ENCODE results near the gene SHTN1. TPM values are rescaled to one million over a fixed set of nuclear protein-coding genes. Genes with fewer than 3 reads are reported as not detected.
A peak's percentile ranks its signal among the peaks of the same experiment; 100 is the strongest.

The SHTN1 gene
- total and polyA plus RNA-seq, 2 donors (not counting 1 experiment from before 2014, with no cell fraction given) = 0.06 to 0.34 TPM

DNA sequence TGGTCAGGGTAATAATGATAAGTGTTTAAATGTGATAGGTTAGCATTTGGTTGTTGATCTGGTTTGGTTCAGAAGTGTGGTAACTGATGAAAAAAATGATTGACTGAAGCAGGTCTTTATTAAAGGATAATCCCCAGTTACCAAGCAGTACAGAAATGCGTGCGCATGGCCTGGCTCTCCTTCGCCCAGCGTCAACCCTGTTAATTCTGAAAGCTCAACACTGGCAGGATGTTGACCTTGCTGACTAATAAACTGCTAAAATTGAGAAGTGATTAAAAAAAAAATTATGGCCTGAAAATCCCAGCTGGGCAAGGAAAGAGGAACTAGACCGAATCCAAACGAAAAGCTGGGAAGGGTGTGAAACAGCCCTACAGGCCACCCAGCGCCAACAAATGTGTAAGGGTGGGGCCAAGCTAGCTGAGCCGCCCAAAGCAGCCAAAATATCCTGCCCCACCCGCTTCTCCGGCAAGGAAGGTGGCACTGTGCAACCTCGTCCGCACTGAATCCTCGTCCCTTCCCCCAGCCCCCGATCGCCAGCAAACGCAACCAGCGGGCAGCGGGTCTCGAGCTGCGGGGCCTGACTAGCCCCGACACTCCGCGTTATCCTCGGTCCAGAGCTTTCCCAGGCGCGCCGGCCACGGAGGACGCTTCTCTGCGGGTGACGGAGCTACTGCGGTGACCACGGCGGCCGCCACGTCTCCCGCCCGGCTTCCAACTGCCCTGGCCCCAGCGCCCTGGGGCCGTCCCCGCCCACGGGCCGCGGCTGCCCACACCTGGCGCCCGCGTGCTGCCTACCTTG is 561 bp downstream of the SHTN1 start:
- H3K27ac ChIP-seq (ENCODE audit: low read length in 2 of 2) = no peak overlapping the region
- peak overlapping the region; percentile 72 for H2AFZ ChIP-seq (ENCODE audit: insufficient read depth, low read depth, low read length, poor library complexity, severe bottlenecking)
- H3K9ac ChIP-seq (ENCODE audit: low read length) = peak overlapping the region; percentile 53
- 5% methylated on average over 47 of the region's 47 CpGs for WGBS (ENCODE audit: insufficient coverage)
- intact Hi-C loops (cut with micrococcal nuclease) = no loop called here
- H3K36me3 ChIP-seq (replicated peaks in 1 of 2; ENCODE audit: control extremely low read depth in 1 of 2, control insufficient read depth in 1 of 2, extremely low read depth in 1 of 2, insufficient read depth in 2 of 2, low read length in 1 of 2) = no peaks in the 10 kb centered on the region
- peak; percentile 33 for ATAC-seq (ENCODE audit: low read depth)
- H3K4me3 ChIP-seq (ENCODE audit: control extremely low read depth in 1 of 5, extremely low read depth in 1 of 5, insufficient read depth in 1 of 5, low read depth in 2 of 5, low read length in 4 of 5) = peak overlapping the region in 3 of 5 experiments; percentile 32 to 52 (median 41)
- DNase-seq = peak; percentile 3
- Mint-ChIP-seq H3K4me1 (peaks cover 10% of the 10 kb centered on the region), H3K9me3 (ENCODE audit: insufficient read depth) (no peaks in the 10 kb centered on the region), H3K27ac (no peak overlapping the region), H3K27me3 (peaks cover 44% of the 10 kb centered on the region), H3K4me3 (peak overlapping the region; percentile 82)
- TF ChIP-seq EZH2 (IDR thresholded peaks at IDR 0.05; ENCODE audit: borderline replicate concordance, insufficient read depth, low read depth, low read length, poor library complexity, severe bottlenecking) = no peak
- TF ChIP-seq, protein P1, sequence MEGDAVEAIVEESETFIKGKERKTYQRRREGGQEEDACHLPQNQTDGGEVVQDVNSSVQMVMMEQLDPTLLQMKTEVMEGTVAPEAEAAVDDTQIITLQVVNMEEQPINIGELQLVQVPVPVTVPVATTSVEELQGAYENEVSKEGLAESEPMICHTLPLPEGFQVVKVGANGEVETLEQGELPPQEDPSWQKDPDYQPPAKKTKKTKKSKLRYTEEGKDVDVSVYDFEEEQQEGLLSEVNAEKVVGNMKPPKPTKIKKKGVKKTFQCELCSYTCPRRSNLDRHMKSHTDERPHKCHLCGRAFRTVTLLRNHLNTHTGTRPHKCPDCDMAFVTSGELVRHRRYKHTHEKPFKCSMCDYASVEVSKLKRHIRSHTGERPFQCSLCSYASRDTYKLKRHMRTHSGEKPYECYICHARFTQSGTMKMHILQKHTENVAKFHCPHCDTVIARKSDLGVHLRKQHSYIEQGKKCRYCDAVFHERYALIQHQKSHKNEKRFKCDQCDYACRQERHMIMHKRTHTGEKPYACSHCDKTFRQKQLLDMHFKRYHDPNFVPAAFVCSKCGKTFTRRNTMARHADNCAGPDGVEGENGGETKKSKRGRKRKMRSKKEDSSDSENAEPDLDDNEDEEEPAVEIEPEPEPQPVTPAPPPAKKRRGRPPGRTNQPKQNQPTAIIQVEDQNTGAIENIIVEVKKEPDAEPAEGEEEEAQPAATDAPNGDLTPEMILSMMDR (IDR thresholded peaks at IDR 0.05) = no peak
- ChIA-PET CTCF (no interaction called here), POLR2A (no interaction called here)
- H4K20me1 ChIP-seq (ENCODE audit: control insufficient read depth, insufficient read depth, low read length, poor library complexity, severe bottlenecking) = no peaks in the 10 kb centered on the region
- H3K79me2 ChIP-seq (ENCODE audit: control insufficient read depth, insufficient read depth, low read length) = no peaks in the 10 kb centered on the region
- peaks cover 0 to 5% (median 0%) of the 10 kb centered on the region in 3 donors for H3K9me3 ChIP-seq (ENCODE audit: control extremely low read depth in 1 of 3, control insufficient read depth in 2 of 3, insufficient read depth in 1 of 3, low read length in 2 of 3)
- H3K27me3 ChIP-seq (replicated peaks in 1 of 4; ENCODE audit: control extremely low read depth in 1 of 4, control insufficient read depth in 3 of 4, insufficient read depth in 4 of 4, low read length in 3 of 4) = peaks cover 0 to 25% (median 15%) of the 10 kb centered on the region in 4 experiments
- peaks cover 10 to 14% of the 10 kb centered on the region in 2 donors for H3K4me1 ChIP-seq (ENCODE audit: control insufficient read depth in 2 of 2, insufficient read depth in 2 of 2, low read length in 2 of 2)
- H3K4me2 ChIP-seq (replicated peaks; ENCODE audit: low read depth, low read length, poor library complexity, severe bottlenecking) = peak overlapping the region; percentile 70

DNA sequence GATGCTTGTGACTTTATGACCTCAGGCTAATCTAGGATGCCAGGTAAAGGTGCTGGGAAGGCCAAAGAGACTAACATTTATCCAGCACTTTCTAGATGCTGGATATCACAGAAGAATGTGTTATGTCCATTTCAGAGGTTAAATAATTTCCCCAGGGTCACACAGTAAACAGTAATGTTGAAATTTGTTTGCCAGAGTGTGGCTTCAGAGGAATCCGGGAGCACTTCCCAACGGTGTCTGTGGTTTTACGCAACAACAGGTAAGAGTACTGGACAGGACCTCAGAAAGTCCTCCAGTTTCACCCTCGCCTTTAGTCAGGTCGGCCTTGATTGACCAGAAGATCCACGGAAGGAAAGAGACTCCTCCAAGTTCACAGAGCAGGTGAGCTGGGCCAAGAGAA is 1.7 kb downstream of the SHTN1 start:
- Mint-ChIP-seq H3K27ac (no peak overlapping the region), H3K4me3 (peak overlapping the region; percentile 57), H3K9me3 (ENCODE audit: insufficient read depth) (no peaks in the 10 kb centered on the region), H3K4me1 (peaks cover 10% of the 10 kb centered on the region), H3K27me3 (peaks cover 44% of the 10 kb centered on the region)
- Histone ChIP-seq H3K4me2 (replicated peaks; ENCODE audit: low read depth, low read length, poor library complexity, severe bottlenecking) (no peak overlapping the region), H3K79me2 (ENCODE audit: control insufficient read depth, insufficient read depth, low read length) (no peaks in the 10 kb centered on the region), H2AFZ (ENCODE audit: insufficient read depth, low read depth, low read length, poor library complexity, severe bottlenecking) (no peak overlapping the region), H3K36me3 (replicated peaks in 1 of 2; ENCODE audit: control extremely low read depth in 1 of 2, control insufficient read depth in 1 of 2, extremely low read depth in 1 of 2, insufficient read depth in 2 of 2, low read length in 1 of 2) (no peaks in the 10 kb centered on the region), H3K9ac (ENCODE audit: low read length) (no peak overlapping the region), H3K4me3 (ENCODE audit: control extremely low read depth in 1 of 5, extremely low read depth in 1 of 5, insufficient read depth in 1 of 5, low read depth in 2 of 5, low read length in 4 of 5) (no peak overlapping the region), H3K27ac (ENCODE audit: low read length in 2 of 2) (no peak overlapping the region), H3K27me3 (replicated peaks in 1 of 4; ENCODE audit: control extremely low read depth in 1 of 4, control insufficient read depth in 3 of 4, insufficient read depth in 4 of 4, low read length in 3 of 4) (peaks cover 0 to 25% (median 15%) of the 10 kb centered on the region in 4 experiments), H3K9me3 (ENCODE audit: control extremely low read depth in 1 of 3, control insufficient read depth in 2 of 3, insufficient read depth in 1 of 3, low read length in 2 of 3) (peaks cover 0 to 5% (median 0%) of the 10 kb centered on the region in 3 donors), H4K20me1 (ENCODE audit: control insufficient read depth, insufficient read depth, low read length, poor library complexity, severe bottlenecking) (no peaks in the 10 kb centered on the region), H3K4me1 (ENCODE audit: control insufficient read depth in 2 of 2, insufficient read depth in 2 of 2, low read length in 2 of 2) (peaks cover 10 to 14% of the 10 kb centered on the region in 2 donors)
- intact Hi-C loops (cut with micrococcal nuclease) = no loop called here
- CTCF ChIA-PET = no interaction called here
- no peak for DNase-seq
- POLR2A ChIA-PET = no interaction called here
- WGBS (ENCODE audit: insufficient coverage) = 98% methylated on average over 6 of the region's 6 CpGs
- TF ChIP-seq, protein P1 (IDR thresholded peaks at IDR 0.05) = no peak
- TF ChIP-seq EZH2 (IDR thresholded peaks at IDR 0.05; ENCODE audit: borderline replicate concordance, insufficient read depth, low read depth, low read length, poor library complexity, severe bottlenecking) = no peak
- no peak for ATAC-seq (ENCODE audit: low read depth)

Measured in B cell (primary cell).